HG03558 (cell line): ENCODE data around the gene COL26A1.
"Not testable (repeated sequence)": the region's sequence is repeated elsewhere in the genome, so short reads cannot be mapped to it uniquely, and the experiment has no call there.

Experiments
- ATAC-seq: cut with Tn5 transposase; IDR thresholded peaks from one replicate; pipeline ENCODE4 v1.9.1; 2021; ENCODE audit warnings: moderate number of reproducible peaks; ENCODE audit not compliant: unreplicated experiment; ENCODE audit errors: extremely low read depth

COL26A1 gene

GRCh38 chr7:101487105-101487458 is 124.4 kb downstream of the COL26A1 start:
- no peak for ATAC-seq

- ATAC-seq = no peak
Measured at GRCh38 chr7:101487753-101488152, 125.1 kb downstream of the COL26A1 start.

- no peak for ATAC-seq
Measured at GRCh38 chr7:101488826-101489572, 126.3 kb downstream of the COL26A1 start.

- not testable (repeated sequence) for ATAC-seq
Measured at GRCh38 chr7:101490439-101490838, 127.8 kb downstream of the COL26A1 start.

GRCh38 chr7:101491442-101491841 is 128.8 kb downstream of the COL26A1 start:
- not testable (repeated sequence) for ATAC-seq

GRCh38 chr7:101494602-101495329 is 132.1 kb downstream of the COL26A1 start:
- ATAC-seq = no peak

- no peak for ATAC-seq
Measured at GRCh38 chr7:101496017-101496416, 133.3 kb downstream of the COL26A1 start.

GRCh38 chr7:101501351-101501750 is 138.7 kb downstream of the COL26A1 start:
- no peak for ATAC-seq

GRCh38 chr7:101502466-101503098 is 139.9 kb downstream of the COL26A1 start:
- no peak for ATAC-seq

- ATAC-seq = not testable (repeated sequence)
Measured at GRCh38 chr7:101505510-101505909, 142.8 kb downstream of the COL26A1 start.

- no peak for ATAC-seq
Measured at GRCh38 chr7:101506531-101506930, 143.9 kb downstream of the COL26A1 start.

- ATAC-seq = no peak
Measured at GRCh38 chr7:101507327-101507726, 144.7 kb downstream of the COL26A1 start.

- no peak for ATAC-seq
Measured at GRCh38 chr7:101507791-101508252, 145.1 kb downstream of the COL26A1 start.

- ATAC-seq = no peak
Measured at GRCh38 chr7:101510297-101510696, 147.6 kb downstream of the COL26A1 start.

GRCh38 chr7:101511965-101512364 is 149.3 kb downstream of the COL26A1 start:
- ATAC-seq = no peak

GRCh38 chr7:101516851-101517250 is 154.2 kb downstream of the COL26A1 start:
- ATAC-seq = no peak

GRCh38 chr7:101517304-101517703 is 154.6 kb downstream of the COL26A1 start:
- no peak for ATAC-seq

GRCh38 chr7:101518336-101518735 is 155.7 kb downstream of the COL26A1 start:
- ATAC-seq = no peak

- no peak for ATAC-seq
Measured at GRCh38 chr7:101519324-101520023, 156.8 kb downstream of the COL26A1 start.

- no peak for ATAC-seq
Measured at GRCh38 chr7:101521430-101521925, 158.8 kb downstream of the COL26A1 start.
